ENCODE measurements around the gene ZNF423.
A peak's percentile ranks its signal among the peaks of the same experiment; 100 is the strongest.

ZNF423 gene

GRCh38 chr16:49443576-49443975, 412.3 kb downstream of the ZNF423 start:
- no peak for DNase-seq

- DNase-seq = no peak
These were observed 413.1 kb downstream of the ZNF423 start for GRCh38 chr16:49442805-49443204.

- DNase-seq = peak; percentile 86
These were observed 414.5 kb downstream of the ZNF423 start for GRCh38 chr16:49441366-49441780.

- no peak for DNase-seq
These were observed 415.5 kb downstream of the ZNF423 start for GRCh38 chr16:49440156-49441065.

- no peak for DNase-seq
These were observed 416.2 kb downstream of the ZNF423 start for GRCh38 chr16:49439676-49440075.

GRCh38 chr16:49439050-49439449, 416.9 kb downstream of the ZNF423 start:
- no peak for DNase-seq
